ENCODE measurements around the gene HSPBP1. TPM values are rescaled to one million over a fixed set of nuclear protein-coding genes. Genes with fewer than 3 reads are reported as not detected.
A peak's percentile ranks its signal among the peaks of the same experiment; 100 is the strongest.

HSPBP1 gene
- total and polyA plus RNA-seq, 9 of the 15 experiments (the other 6 are each of a cell fraction or from before 2014, with no cell fraction given), result 0.83 to 81.3 (median 21.8) TPM

DNA sequence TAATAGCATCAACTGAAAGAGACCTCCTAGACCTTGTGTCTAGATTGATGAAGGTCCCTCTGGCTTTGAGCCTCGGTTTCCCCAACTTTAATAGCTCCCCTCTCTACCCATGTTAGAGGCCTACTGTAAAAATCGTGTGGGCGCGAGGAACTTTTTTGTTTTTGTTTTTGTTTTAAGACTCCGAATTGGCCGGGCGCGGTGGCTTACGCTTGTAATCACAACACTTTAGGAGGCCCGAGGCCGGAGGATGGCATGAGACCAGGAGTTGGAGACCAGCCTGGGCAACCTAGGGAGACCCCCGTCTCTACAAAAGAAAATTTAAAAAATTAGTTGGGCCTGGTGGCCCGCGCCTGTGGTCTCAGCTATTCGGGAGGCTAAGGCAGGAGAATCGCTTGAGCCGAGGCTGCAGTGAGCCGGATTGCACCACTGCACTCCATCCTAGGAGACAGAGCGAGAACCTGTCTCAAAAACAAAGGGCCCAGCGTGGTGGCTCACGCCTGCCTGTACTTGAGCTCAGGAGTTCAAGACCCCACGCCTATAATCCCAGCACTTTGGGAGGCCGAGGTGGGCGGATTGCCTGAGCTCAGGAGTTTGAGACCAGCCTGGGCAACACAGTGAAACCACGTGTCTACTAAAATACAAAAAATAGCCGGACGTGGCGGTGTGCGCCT is 20.2 kb downstream of the HSPBP1 start:
- H3K9me3 ChIP-seq (replicated peaks; ENCODE audit: control insufficient read depth, insufficient read depth, low read depth, low read length), result no peaks in the 10 kb centered on the region
- 19% methylated on average over 29 of the region's 29 CpGs for WGBS (ENCODE audit: insufficient coverage, low coverage, missing lambda C conversion rate)
- peak overlapping the region; percentile 83 to 99 for H3K9ac ChIP-seq (ENCODE audit: insufficient read depth in 1 of 2, low read depth in 2 of 2, low read length in 2 of 2)
- CTCF ChIA-PET (ENCODE audit: low intra/inter-chr PET ratio), result no interaction called here
- intact Hi-C loops (cut with micrococcal nuclease) (loop anchor here (1.0 to 2.0 kb wide), 2 partner anchors 21 to 43 kb away; partner anchors contain the start of gene HSPBP1), in situ Hi-C loops (cut with MboI) (no loop called here)
- DNase-seq (ENCODE audit: extremely low read depth in 1 of 4, low spot score in 3 of 4) (peak in 1 of 4 experiments; percentile 42), FAIRE-seq (no peak), ATAC-seq (no peak)
- no peaks in the 10 kb centered on the region for H3K27me3 ChIP-seq (ENCODE audit: control insufficient read depth in 2 of 2, insufficient read depth in 2 of 2, low read length in 2 of 2)
- peak overlapping the region; percentile 96 for H3K4me2 ChIP-seq (ENCODE audit: insufficient read depth, low read length)
- H3K9me1 ChIP-seq (ENCODE audit: control insufficient read depth, insufficient read depth, low read length), result peaks cover 4% of the 10 kb centered on the region
- POLR2A ChIA-PET, result interaction anchor here (0.6 to 3.4 kb wide), 33 partner anchors 9 to 368 kb away, joined by 3 to 34 read pairs (median 4); partner anchors contain the start of genes HSPBP1, KMT5C, RPL28 and TMEM190
- peaks cover 42% of the 10 kb centered on the region for H3K79me2 ChIP-seq (ENCODE audit: control insufficient read depth, insufficient read depth, low read length)
- H3K4me1 ChIP-seq (replicated peaks in 1 of 2; ENCODE audit: control insufficient read depth in 2 of 2, insufficient read depth in 2 of 2, low read length in 2 of 2), result peaks cover 34 to 48% of the 10 kb centered on the region in 2 experiments; a peak in 4 of 5 replicates
- H3K4me3 ChIP-seq, result peak overlapping the region; percentile 94
- TSS peak; percentile 99 for BruUV-seq (replicated peaks)
- H3K36me3 ChIP-seq (ENCODE audit: control insufficient read depth, insufficient read depth, low read length), result peaks cover 24% of the 10 kb centered on the region
- peaks cover 34% of the 10 kb centered on the region for H4K20me1 ChIP-seq (replicated peaks; ENCODE audit: control insufficient read depth, insufficient read depth, low read length)
- H2AFZ ChIP-seq (ENCODE audit: low read depth, low read length), result peak overlapping the region; percentile 75
- peak overlapping the region; percentile 92 for H3K27ac ChIP-seq (ENCODE audit: extremely low read depth, low read depth, low read length)
- TF ChIP-seq ATF3 (IDR thresholded peaks at IDR 0.05) (no peak), ATF3 (CRISPR knock-in tag; conservative IDR thresholded peaks at IDR 0.05) (0 out of 2 replicates have a peak, but pooled peaks have one; percentile 12), ILF3 (IDR thresholded peaks at IDR 0.05; ENCODE audit: borderline replicate concordance) (no peak), HEY1 (CRISPR knock-in tag; IDR thresholded peaks at IDR 0.05; ENCODE audit: borderline replicate concordance) (no peak), HCFC1 (IDR thresholded peaks at IDR 0.05; ENCODE audit: low read depth, low read length) (no peak), ZNF143 (CRISPR knock-in tag; IDR thresholded peaks at IDR 0.05) (no peak), CCAR2 (IDR thresholded peaks at IDR 0.05; ENCODE audit: low read depth, low read length) (no peak), ZC3H8 (IDR thresholded peaks at IDR 0.05) (no peak), MLX (CRISPR knock-in tag; conservative IDR thresholded peaks at IDR 0.05) (no peak), MECOM (CRISPR knock-in tag; IDR thresholded peaks at IDR 0.05) (no peak), ZNF263 (CRISPR knock-in tag; IDR thresholded peaks at IDR 0.05; ENCODE audit: borderline replicate concordance) (no peak; the same call in 1 of the 2 replicates)
- TF ChIP-seq, protein P1, sequence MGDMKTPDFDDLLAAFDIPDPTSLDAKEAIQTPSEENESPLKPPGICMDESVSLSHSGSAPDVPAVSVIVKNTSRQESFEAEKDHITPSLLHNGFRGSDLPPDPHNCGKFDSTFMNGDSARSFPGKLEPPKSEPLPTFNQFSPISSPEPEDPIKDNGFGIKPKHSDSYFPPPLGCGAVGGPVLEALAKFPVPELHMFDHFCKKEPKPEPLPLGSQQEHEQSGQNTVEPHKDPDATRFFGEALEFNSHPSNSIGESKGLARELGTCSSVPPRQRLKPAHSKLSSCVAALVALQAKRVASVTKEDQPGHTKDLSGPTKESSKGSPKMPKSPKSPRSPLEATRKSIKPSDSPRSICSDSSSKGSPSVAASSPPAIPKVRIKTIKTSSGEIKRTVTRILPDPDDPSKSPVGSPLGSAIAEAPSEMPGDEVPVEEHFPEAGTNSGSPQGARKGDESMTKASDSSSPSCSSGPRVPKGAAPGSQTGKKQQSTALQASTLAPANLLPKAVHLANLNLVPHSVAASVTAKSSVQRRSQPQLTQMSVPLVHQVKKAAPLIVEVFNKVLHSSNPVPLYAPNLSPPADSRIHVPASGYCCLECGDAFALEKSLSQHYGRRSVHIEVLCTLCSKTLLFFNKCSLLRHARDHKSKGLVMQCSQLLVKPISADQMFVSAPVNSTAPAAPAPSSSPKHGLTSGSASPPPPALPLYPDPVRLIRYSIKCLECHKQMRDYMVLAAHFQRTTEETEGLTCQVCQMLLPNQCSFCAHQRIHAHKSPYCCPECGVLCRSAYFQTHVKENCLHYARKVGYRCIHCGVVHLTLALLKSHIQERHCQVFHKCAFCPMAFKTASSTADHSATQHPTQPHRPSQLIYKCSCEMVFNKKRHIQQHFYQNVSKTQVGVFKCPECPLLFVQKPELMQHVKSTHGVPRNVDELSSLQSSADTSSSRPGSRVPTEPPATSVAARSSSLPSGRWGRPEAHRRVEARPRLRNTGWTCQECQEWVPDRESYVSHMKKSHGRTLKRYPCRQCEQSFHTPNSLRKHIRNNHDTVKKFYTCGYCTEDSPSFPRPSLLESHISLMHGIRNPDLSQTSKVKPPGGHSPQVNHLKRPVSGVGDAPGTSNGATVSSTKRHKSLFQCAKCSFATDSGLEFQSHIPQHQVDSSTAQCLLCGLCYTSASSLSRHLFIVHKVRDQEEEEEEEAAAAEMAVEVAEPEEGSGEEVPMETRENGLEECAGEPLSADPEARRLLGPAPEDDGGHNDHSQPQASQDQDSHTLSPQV (IDR thresholded peaks at IDR 0.05), result peak; percentile 71
- TF ChIP-seq, protein P2, sequence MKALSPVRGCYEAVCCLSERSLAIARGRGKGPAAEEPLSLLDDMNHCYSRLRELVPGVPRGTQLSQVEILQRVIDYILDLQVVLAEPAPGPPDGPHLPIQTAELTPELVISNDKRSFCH (CRISPR knock-in tag; IDR thresholded peaks at IDR 0.05), result no peak
- TF ChIP-seq, protein P2 (tag; IDR thresholded peaks at IDR 0.05), result no peak
- TF ChIP-seq, protein P3, sequence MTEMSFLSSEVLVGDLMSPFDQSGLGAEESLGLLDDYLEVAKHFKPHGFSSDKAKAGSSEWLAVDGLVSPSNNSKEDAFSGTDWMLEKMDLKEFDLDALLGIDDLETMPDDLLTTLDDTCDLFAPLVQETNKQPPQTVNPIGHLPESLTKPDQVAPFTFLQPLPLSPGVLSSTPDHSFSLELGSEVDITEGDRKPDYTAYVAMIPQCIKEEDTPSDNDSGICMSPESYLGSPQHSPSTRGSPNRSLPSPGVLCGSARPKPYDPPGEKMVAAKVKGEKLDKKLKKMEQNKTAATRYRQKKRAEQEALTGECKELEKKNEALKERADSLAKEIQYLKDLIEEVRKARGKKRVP (CRISPR knock-in tag; IDR thresholded peaks at IDR 0.05), result no peak
